IMR-90 (cell line): ENCODE data around the gene TRIO. TPM values are rescaled to one million over a fixed set of nuclear protein-coding genes. Genes with fewer than 3 reads are reported as not detected.

Experiments
- ATAC-seq: fragments of 200-7000 bp; cut with Tn5 transposase; 2 replicates; pipeline ENCODE4 v1.9.1; 2020; ENCODE audit warnings: low read depth, mild to moderate bottlenecking, moderate library complexity
- BruUV-seq: library from RNA; stranded (reverse); fragments of 400-500 nt; replicated peaks from 2 replicates; lab custom pipeline; 2021; lab: Mats Ljungman, UMichigan
- CTCF ChIA-PET: fragments of 300-600 bp; formaldehyde crosslinking; extraction: SDS; loops from one replicate; lab custom pipeline; 2021; ENCODE audit warnings: antibody characterized with exemption; lab: Yijun Ruan, JAX
- POLR2A ChIA-PET: fragments of 300-600 bp; sonication (Branson Sonifier 250); formaldehyde crosslinking; loops from one replicate; lab custom pipeline; 2022; ENCODE audit warnings: antibody characterized with exemption; ENCODE audit not compliant: unreplicated experiment; lab: Charles Lee
- DNase-seq: peaks from one replicate; pipeline ENCODE4 v3.0.0; 2013
- H2AFZ ChIP-seq: replicated peaks from 2 replicates; pipeline ENCODE3; 2013; ENCODE audit warnings: low read length, mild to moderate bottlenecking; ENCODE audit not compliant: poor library complexity
- H2AK5ac ChIP-seq: 2 replicates; pipeline ENCODE4 v1.6.1; 2013; ENCODE audit warnings: low read depth, low read length, inconsistent platforms
- H2AK9ac ChIP-seq: replicated peaks from 2 replicates; pipeline ENCODE3; 2013; ENCODE audit warnings: mild to moderate bottlenecking, low read depth, low read length, moderate library complexity; ENCODE audit not compliant: poor library complexity
- H2BK120ac ChIP-seq: 2 replicates; pipeline ENCODE4 v1.6.1; 2013; ENCODE audit warnings: low read depth, low read length, inconsistent platforms
- H2BK15ac ChIP-seq: 3 replicates; pipeline ENCODE4 v1.6.1; 2013; ENCODE audit warnings: low read depth, low read length, inconsistent platforms
- H2BK20ac ChIP-seq: 2 replicates; pipeline ENCODE4 v1.6.1; 2013; ENCODE audit warnings: low read depth, mild to moderate bottlenecking, inconsistent platforms, low read length, moderate library complexity
- H2BK5ac ChIP-seq: 2 replicates; pipeline ENCODE4 v1.6.1; 2013; ENCODE audit warnings: mild to moderate bottlenecking, low read depth, low read length, inconsistent platforms; ENCODE audit not compliant: poor library complexity, severe bottlenecking
- H3K14ac ChIP-seq: replicated peaks from 2 replicates; pipeline ENCODE4 v1.6.1; 2013; ENCODE audit warnings: low read depth, low read length, inconsistent platforms
- H3K18ac ChIP-seq: 2 replicates; pipeline ENCODE4 v1.6.1; 2013; ENCODE audit warnings: low read depth, low read length, control low read depth
- H3K23ac ChIP-seq: 2 replicates; pipeline ENCODE4 v1.6.1; 2013; ENCODE audit warnings: low read depth, low read length, inconsistent platforms
- H3K27ac ChIP-seq: 2 replicates; pipeline ENCODE4 v1.5.1; 2013; ENCODE audit warnings: mild to moderate bottlenecking, control low read depth, low read length; ENCODE audit not compliant: insufficient read depth
- H3K27me3 ChIP-seq: 2 replicates; pipeline ENCODE4 v1.6.1; 2013; ENCODE audit warnings: low read length; ENCODE audit not compliant: control insufficient read depth, insufficient read depth
- H3K36me3 ChIP-seq: 2 replicates; pipeline ENCODE4 v1.6.1; 2013; ENCODE audit warnings: low read length, mixed read lengths; ENCODE audit not compliant: control insufficient read depth, insufficient read depth
- H3K4ac ChIP-seq: 2 replicates; pipeline ENCODE4 v1.6.1; 2013; ENCODE audit warnings: low read depth, low read length, inconsistent platforms
- H3K4me1 ChIP-seq: 2 replicates; pipeline ENCODE4 v1.6.1; 2013; ENCODE audit warnings: low read length, mixed read lengths; ENCODE audit not compliant: control insufficient read depth, insufficient read depth
- H3K4me2 ChIP-seq: 2 replicates; pipeline ENCODE4 v1.6.1; 2013; ENCODE audit warnings: low read depth, mild to moderate bottlenecking, control low read depth, low read length, moderate library complexity
- H3K4me3 ChIP-seq: 2 replicates; pipeline ENCODE4 v1.5.1; 2013; ENCODE audit warnings: low read depth, mild to moderate bottlenecking, control low read depth, low read length, moderate library complexity; ENCODE audit not compliant: insufficient read depth
- H3K56ac ChIP-seq: 2 replicates; pipeline ENCODE4 v1.6.1; 2013; ENCODE audit warnings: low read length, inconsistent platforms; ENCODE audit not compliant: insufficient read depth; ENCODE audit errors: extremely low read depth
- H3K79me1 ChIP-seq, 2 experiments: 2 replicates each; pipeline ENCODE4 v1.6.1; 2013; ENCODE audit warnings: low read length in 2 of 2, inconsistent platforms in 1 of 2, low read depth in 1 of 2
- H3K9ac ChIP-seq: 2 replicates; pipeline ENCODE4 v1.6.1; 2013; ENCODE audit warnings: low read depth, low read length, control low read depth
- H3K9me1 ChIP-seq: 2 replicates; pipeline ENCODE4 v1.6.1; 2013; ENCODE audit warnings: low read length, inconsistent platforms; ENCODE audit not compliant: insufficient read depth
- H3K9me3 ChIP-seq: 2 replicates; pipeline ENCODE4 v1.6.1; 2013; ENCODE audit warnings: low read length; ENCODE audit not compliant: control insufficient read depth, insufficient read depth
- H4K20me1 ChIP-seq: 2 replicates; pipeline ENCODE4 v1.6.1; 2013; ENCODE audit warnings: low read length, inconsistent platforms; ENCODE audit not compliant: insufficient read depth
- H4K5ac ChIP-seq: 2 replicates; pipeline ENCODE4 v1.6.1; 2013; ENCODE audit warnings: mild to moderate bottlenecking, low read depth, low read length, control low read depth
- H4K8ac ChIP-seq, 2 experiments: 2 replicates each; pipeline ENCODE4 v1.6.1; 2013; ENCODE audit warnings: low read depth in 2 of 2, low read length in 2 of 2, control low read depth in 1 of 2, inconsistent platforms in 1 of 2
- H4K91ac ChIP-seq: 2 replicates; pipeline ENCODE4 v1.6.1; 2013; ENCODE audit warnings: low read depth, low read length, inconsistent platforms; ENCODE audit not compliant: insufficient read depth
- CEBPB ChIP-seq: IDR thresholded peaks from 2 replicates; pipeline ENCODE4 v1.6.1; 2012; ENCODE audit warnings: low read depth, low read length, improper control_type of control experiment
- CHD1 ChIP-seq: IDR thresholded peaks from 2 replicates; pipeline ENCODE4 v1.6.1; 2012; ENCODE audit warnings: low read depth, low read length, improper control_type of control experiment
- RAD21 ChIP-seq: IDR thresholded peaks from 2 replicates; pipeline ENCODE4 v1.6.1; 2012; ENCODE audit warnings: low read length, improper control_type of control experiment
- RCOR1 ChIP-seq: IDR thresholded peaks from 2 replicates; pipeline ENCODE4 v1.6.1; 2012; ENCODE audit warnings: mild to moderate bottlenecking, low read length, improper control_type of control experiment; ENCODE audit not compliant: insufficient replicate concordance
- RFX5 ChIP-seq: IDR thresholded peaks from 2 replicates; pipeline ENCODE4 v1.8.0; 2012; ENCODE audit warnings: low read depth, mild to moderate bottlenecking, low read length, moderate library complexity
- WGBS, 2 experiments: methylation state at CpG; one replicate each; pipeline versions ENCODE4 v1.1.5 to v1.1.7; 2013; ENCODE audit warnings: missing lambda C conversion rate in 2 of 2; ENCODE audit not compliant: insufficient read length in 1 of 2; ENCODE audit errors: extremely low coverage in 2 of 2; 5-methylcytosine and 5-hydroxymethylcytosine counted together
- dilution Hi-C: fragments of 300-500 bp; cut with HindIII; formaldehyde crosslinking; loops from one replicate; pipeline ENCODE4 v1.14.3; 2018; ENCODE audit warnings: low sequenced_read_pairs; ENCODE audit not compliant: unreplicated experiment
- in situ Hi-C: fragments of 300-500 bp; cut with MboI; formaldehyde crosslinking; loops from 3 replicates; pipeline ENCODE4 v1.14.3; 2019; ENCODE audit warnings: low sequenced_read_pairs, inconsistent platforms, mixed read lengths
- intact Hi-C: fragments of 100-400 bp; cut with micrococcal nuclease; formaldehyde crosslinking; loops from 2 replicates; pipeline ENCODE4 v1.10.0; 2022
- polyA plus RNA-seq, 3 experiments: library from polyadenylated mRNA; depleted of rRNA; stranded (reverse); fragments of >200 nt; gene quantifications; 2 replicates each; pipeline ENCODE4 v1.2.3, GENCODE V29; 2012; ENCODE audit warnings: low replicate concordance in 1 of 3
- total RNA-seq: library from RNA; depleted of rRNA; stranded (reverse); fragments of >200 nt; gene quantifications from 2 replicates; pipeline ENCODE4 v1.2.3, GENCODE V29; 2012
- TF ChIP-seq, protein P1 (sequence below): fragments of 150-350 bp; IDR thresholded peaks from 2 replicates; pipeline ENCODE4 v1.6.1; 2017; ENCODE audit warnings: mild to moderate bottlenecking, antibody characterized with exemption, low read length, low read depth

Gene TRIO
- total and polyA plus RNA-seq, 2 of the 4 experiments (the other 2 are of a cell fraction): 206 to 522 TPM

DNA sequence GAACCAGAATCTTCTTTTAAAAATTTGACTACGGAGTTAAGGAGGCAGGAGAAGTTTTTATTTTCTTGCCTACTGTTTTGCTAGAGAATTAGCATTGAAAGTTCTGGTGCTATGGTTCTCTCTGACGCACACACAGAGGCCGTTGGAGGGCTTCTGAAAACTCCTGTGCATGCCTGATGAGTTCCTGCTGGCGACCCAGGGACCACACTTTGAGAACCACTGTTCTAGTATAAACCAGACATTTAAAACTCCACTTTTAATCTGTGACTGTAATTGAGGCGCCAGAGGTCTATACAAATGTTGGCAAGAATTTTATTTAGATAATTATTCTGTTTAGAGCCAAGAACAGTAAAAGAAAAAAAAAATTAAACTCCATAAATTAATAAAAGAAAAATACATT, 338.9 kb downstream of the TRIO start:
- Histone ChIP-seq H3K23ac (no peak overlapping the region), H3K18ac (no peak overlapping the region), H3K9me3 (no peaks in the 10 kb centered on the region), H3K14ac (no peak overlapping the region), H4K20me1 (peaks cover 36% of the 10 kb centered on the region), H3K4me1 (peaks cover 5% of the 10 kb centered on the region; the same call in 1 of the 2 replicates), H3K79me1 (peaks cover 43 to 87% of the 10 kb centered on the region in 2 experiments), H3K36me3 (peaks cover 79% of the 10 kb centered on the region), H3K4me3 (no peak overlapping the region), H2AK5ac (no peak overlapping the region), H3K27ac (no peak overlapping the region), H2BK120ac (no peak overlapping the region), H2BK15ac (no peak overlapping the region), H2AFZ (no peak overlapping the region), H3K9ac (no peak overlapping the region), H2AK9ac (no peak overlapping the region), H3K9me1 (peaks cover 11% of the 10 kb centered on the region; the same call in 1 of the 2 replicates), H2BK5ac (no peak overlapping the region), H3K4me2 (no peak overlapping the region), H2BK20ac (no peak overlapping the region), H3K56ac (no peak overlapping the region), H4K91ac (no peak overlapping the region), H3K27me3 (no peaks in the 10 kb centered on the region), H4K5ac (no peak overlapping the region), H4K8ac (no peak overlapping the region), H3K4ac (no peak overlapping the region)
- dilution Hi-C loops (no loop called here), intact Hi-C loops (no loop called here), in situ Hi-C loops (no loop called here)
- ATAC-seq (no peak), DNase-seq (no peak)
- CTCF ChIA-PET: interaction anchor here (1.5 kb wide), 1 partner anchor 11 kb away, joined by 4 read pairs; no protein-coding TSS in a partner anchor
- TF ChIP-seq, protein P1, sequence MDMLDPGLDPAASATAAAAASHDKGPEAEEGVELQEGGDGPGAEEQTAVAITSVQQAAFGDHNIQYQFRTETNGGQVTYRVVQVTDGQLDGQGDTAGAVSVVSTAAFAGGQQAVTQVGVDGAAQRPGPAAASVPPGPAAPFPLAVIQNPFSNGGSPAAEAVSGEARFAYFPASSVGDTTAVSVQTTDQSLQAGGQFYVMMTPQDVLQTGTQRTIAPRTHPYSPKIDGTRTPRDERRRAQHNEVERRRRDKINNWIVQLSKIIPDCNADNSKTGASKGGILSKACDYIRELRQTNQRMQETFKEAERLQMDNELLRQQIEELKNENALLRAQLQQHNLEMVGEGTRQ: no peak
- no peak for TF ChIP-seq RAD21
- no peak for TF ChIP-seq RFX5
- no peak for TF ChIP-seq CEBPB
- no peak for TF ChIP-seq CHD1
- TF ChIP-seq RCOR1: no peak
- BruUV-seq: no TSS peak
- no CpG with 5 or more reads among the region's 5 CpGs for WGBS, 2 experiments
- POLR2A ChIA-PET: no interaction called here
